ENCODE measurements around the gene ANKS4B. TPM values are rescaled to one million over a fixed set of nuclear protein-coding genes. Genes with fewer than 3 reads are reported as not detected.

The ANKS4B gene
- total RNA-seq, 1 donor from 2014 or later = not detected

- TF ChIP-seq, protein P1, sequence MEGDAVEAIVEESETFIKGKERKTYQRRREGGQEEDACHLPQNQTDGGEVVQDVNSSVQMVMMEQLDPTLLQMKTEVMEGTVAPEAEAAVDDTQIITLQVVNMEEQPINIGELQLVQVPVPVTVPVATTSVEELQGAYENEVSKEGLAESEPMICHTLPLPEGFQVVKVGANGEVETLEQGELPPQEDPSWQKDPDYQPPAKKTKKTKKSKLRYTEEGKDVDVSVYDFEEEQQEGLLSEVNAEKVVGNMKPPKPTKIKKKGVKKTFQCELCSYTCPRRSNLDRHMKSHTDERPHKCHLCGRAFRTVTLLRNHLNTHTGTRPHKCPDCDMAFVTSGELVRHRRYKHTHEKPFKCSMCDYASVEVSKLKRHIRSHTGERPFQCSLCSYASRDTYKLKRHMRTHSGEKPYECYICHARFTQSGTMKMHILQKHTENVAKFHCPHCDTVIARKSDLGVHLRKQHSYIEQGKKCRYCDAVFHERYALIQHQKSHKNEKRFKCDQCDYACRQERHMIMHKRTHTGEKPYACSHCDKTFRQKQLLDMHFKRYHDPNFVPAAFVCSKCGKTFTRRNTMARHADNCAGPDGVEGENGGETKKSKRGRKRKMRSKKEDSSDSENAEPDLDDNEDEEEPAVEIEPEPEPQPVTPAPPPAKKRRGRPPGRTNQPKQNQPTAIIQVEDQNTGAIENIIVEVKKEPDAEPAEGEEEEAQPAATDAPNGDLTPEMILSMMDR (IDR thresholded peaks at IDR 0.05; ENCODE audit: insufficient read depth, low read depth, low read length) = no peak
- no peak for TF ChIP-seq EZH2 (IDR thresholded peaks at IDR 0.05; ENCODE audit: insufficient read depth, low read length)
- peaks cover 2% of the 10 kb centered on the region for H3K27me3 ChIP-seq (ENCODE audit: insufficient read depth, low read length)
- no peak overlapping the region for H3K4me2 ChIP-seq (ENCODE audit: low read length)
- no peak overlapping the region for H3K27ac Mint-ChIP-seq (ENCODE audit: unreplicated experiment)
- no peak for DNase-seq (ENCODE audit: low read depth)
- FAIRE-seq = no peak
- H3K4me1 Mint-ChIP-seq (ENCODE audit: low read depth, unreplicated experiment) = no peaks in the 10 kb centered on the region
- no peak overlapping the region for H3K4me3 ChIP-seq (ENCODE audit: insufficient read depth, low read depth, low read length)
- H3K36me3 Mint-ChIP-seq (ENCODE audit: low read depth, unreplicated experiment) = no peaks in the 10 kb centered on the region
- no peaks in the 10 kb centered on the region for H3K4me1 ChIP-seq (ENCODE audit: insufficient read depth, low read length)
- no peaks in the 10 kb centered on the region for H4K20me1 ChIP-seq (ENCODE audit: insufficient read depth, low read length)
- H3K27ac ChIP-seq (ENCODE audit: low read depth, low read length) = no peak overlapping the region
- no peaks in the 10 kb centered on the region for H3K36me3 ChIP-seq (ENCODE audit: insufficient read depth, low read length)
- H3K9me3 Mint-ChIP-seq (ENCODE audit: unreplicated experiment) = no peaks in the 10 kb centered on the region
- H3K27me3 Mint-ChIP-seq (ENCODE audit: low read depth, unreplicated experiment) = peaks cover 9% of the 10 kb centered on the region
- no peaks in the 10 kb centered on the region for H3K9me3 ChIP-seq (ENCODE audit: insufficient read depth, low read depth, low read length)
- no peak overlapping the region for H3K4me3 Mint-ChIP-seq (ENCODE audit: unreplicated experiment)
- H2AFZ ChIP-seq (ENCODE audit: low read depth, low read length) = no peak overlapping the region
- no peak overlapping the region for H3K9ac ChIP-seq (ENCODE audit: low read length)
- no peaks in the 10 kb centered on the region for H3K79me2 ChIP-seq (ENCODE audit: insufficient read depth, low read length)
Observed at GRCh38 chr16:21235199-21235585, 1.7 kb downstream of the ANKS4B start.

- no peak for FAIRE-seq
- Mint-ChIP-seq H3K4me1 (ENCODE audit: low read depth, unreplicated experiment) (no peaks in the 10 kb centered on the region), H3K36me3 (ENCODE audit: low read depth, unreplicated experiment) (no peaks in the 10 kb centered on the region), H3K9me3 (ENCODE audit: unreplicated experiment) (no peaks in the 10 kb centered on the region), H3K27me3 (ENCODE audit: low read depth, unreplicated experiment) (peaks cover 9% of the 10 kb centered on the region), H3K27ac (ENCODE audit: unreplicated experiment) (no peak overlapping the region), H3K4me3 (ENCODE audit: unreplicated experiment) (no peak overlapping the region)
- no peak overlapping the region for H3K4me2 ChIP-seq (ENCODE audit: low read length)
- no peak for DNase-seq (ENCODE audit: low read depth)
- no peaks in the 10 kb centered on the region for H3K79me2 ChIP-seq (ENCODE audit: insufficient read depth, low read length)
- no peaks in the 10 kb centered on the region for H4K20me1 ChIP-seq (ENCODE audit: insufficient read depth, low read length)
- H3K27ac ChIP-seq (ENCODE audit: low read depth, low read length) = no peak overlapping the region
- no peak for TF ChIP-seq EZH2 (IDR thresholded peaks at IDR 0.05; ENCODE audit: insufficient read depth, low read length)
- TF ChIP-seq, protein P1 (IDR thresholded peaks at IDR 0.05; ENCODE audit: insufficient read depth, low read depth, low read length) = no peak
- no peak overlapping the region for H3K4me3 ChIP-seq (ENCODE audit: insufficient read depth, low read depth, low read length)
- no peak overlapping the region for H3K9ac ChIP-seq (ENCODE audit: low read length)
- no peaks in the 10 kb centered on the region for H3K36me3 ChIP-seq (ENCODE audit: insufficient read depth, low read length)
- H3K9me3 ChIP-seq (ENCODE audit: insufficient read depth, low read depth, low read length) = no peaks in the 10 kb centered on the region
- H3K4me1 ChIP-seq (ENCODE audit: insufficient read depth, low read length) = no peaks in the 10 kb centered on the region
- H3K27me3 ChIP-seq (ENCODE audit: insufficient read depth, low read length) = peaks cover 2% of the 10 kb centered on the region
- H2AFZ ChIP-seq (ENCODE audit: low read depth, low read length) = no peak overlapping the region
Observed at GRCh38 chr16:21236831-21237230, 3.3 kb downstream of the ANKS4B start.

DNA sequence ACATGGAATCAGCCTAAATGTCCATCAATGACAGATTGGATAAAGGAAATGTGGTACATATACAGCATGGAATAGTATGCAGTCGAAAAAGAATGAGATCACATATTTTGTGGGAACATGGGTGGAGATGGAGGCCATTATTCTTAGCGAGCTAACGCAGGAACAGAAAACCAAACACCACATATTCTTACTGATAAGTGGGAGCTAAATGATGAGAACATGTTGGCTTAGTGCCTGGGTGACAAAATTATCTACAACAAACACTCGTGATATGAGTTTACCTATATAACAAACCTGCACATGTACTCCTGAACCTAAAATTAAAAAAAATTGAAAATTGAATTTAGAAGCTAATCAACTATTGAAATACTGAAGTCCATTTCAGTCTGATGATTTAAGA, 6.1 kb downstream of the ANKS4B start:
- Histone ChIP-seq H3K27me3 (ENCODE audit: insufficient read depth, low read length) (peaks cover 2% of the 10 kb centered on the region), H3K4me2 (ENCODE audit: low read length) (no peak overlapping the region), H3K9ac (ENCODE audit: low read length) (no peak overlapping the region), H3K4me1 (ENCODE audit: insufficient read depth, low read length) (no peaks in the 10 kb centered on the region), H3K9me3 (ENCODE audit: insufficient read depth, low read depth, low read length) (no peaks in the 10 kb centered on the region), H3K4me3 (ENCODE audit: insufficient read depth, low read depth, low read length) (no peak overlapping the region), H3K27ac (ENCODE audit: low read depth, low read length) (no peak overlapping the region), H2AFZ (ENCODE audit: low read depth, low read length) (no peak overlapping the region), H4K20me1 (ENCODE audit: insufficient read depth, low read length) (no peaks in the 10 kb centered on the region), H3K79me2 (ENCODE audit: insufficient read depth, low read length) (no peaks in the 10 kb centered on the region), H3K36me3 (ENCODE audit: insufficient read depth, low read length) (no peaks in the 10 kb centered on the region)
- Mint-ChIP-seq H3K27ac (ENCODE audit: unreplicated experiment) (no peak overlapping the region), H3K27me3 (ENCODE audit: low read depth, unreplicated experiment) (peaks cover 10% of the 10 kb centered on the region), H3K4me1 (ENCODE audit: low read depth, unreplicated experiment) (no peaks in the 10 kb centered on the region), H3K4me3 (ENCODE audit: unreplicated experiment) (no peak overlapping the region), H3K36me3 (ENCODE audit: low read depth, unreplicated experiment) (no peaks in the 10 kb centered on the region), H3K9me3 (ENCODE audit: unreplicated experiment) (no peaks in the 10 kb centered on the region)
- no peak for TF ChIP-seq EZH2 (IDR thresholded peaks at IDR 0.05; ENCODE audit: insufficient read depth, low read length)
- TF ChIP-seq, protein P1 (IDR thresholded peaks at IDR 0.05; ENCODE audit: insufficient read depth, low read depth, low read length) = no peak
- FAIRE-seq (no peak), DNase-seq (ENCODE audit: low read depth) (no peak)
